H9 (cell line): Measurements from ENCODE around the gene CPD. TPM values are rescaled to one million over a fixed set of nuclear protein-coding genes. Genes with fewer than 3 reads are reported as not detected.
A peak's percentile ranks its signal among the peaks of the same experiment; 100 is the strongest.

Experiments used
- DNase-seq: peaks from one replicate; pipeline ENCODE4 v3.0.0-alpha.2; 2017
- H2AFZ ChIP-seq: one replicate; pipeline ENCODE4 v1.6.1; 2013; ENCODE audit warnings: mild to moderate bottlenecking, low read length, control low read depth, moderate library complexity
- H2AK5ac ChIP-seq: 2 replicates; pipeline ENCODE4 v1.6.1; 2013; ENCODE audit warnings: low read length, control low read depth, mixed read lengths; ENCODE audit not compliant: insufficient read length
- H2BK120ac ChIP-seq: one replicate; pipeline ENCODE4 v1.6.1; 2013; ENCODE audit warnings: low read depth, mild to moderate bottlenecking, low read length, control low read depth, inconsistent platforms; ENCODE audit not compliant: poor library complexity, severe bottlenecking
- H2BK12ac ChIP-seq: 2 replicates; pipeline ENCODE4 v1.6.1; 2013; ENCODE audit warnings: low read length, control low read depth, mixed read lengths, low read depth; ENCODE audit not compliant: insufficient read length
- H2BK15ac ChIP-seq: 2 replicates; pipeline ENCODE4 v1.6.1; 2013; ENCODE audit warnings: low read depth, low read length, control low read depth
- H2BK20ac ChIP-seq: one replicate; pipeline ENCODE4 v1.6.1; 2013; ENCODE audit warnings: low read depth, mild to moderate bottlenecking, low read length, control low read depth, inconsistent platforms; ENCODE audit not compliant: poor library complexity, severe bottlenecking
- H2BK5ac ChIP-seq: 2 replicates; pipeline ENCODE4 v1.6.1; 2013; ENCODE audit warnings: low read length, control low read depth, mixed read lengths; ENCODE audit not compliant: insufficient read length
- H3K14ac ChIP-seq: 2 replicates; pipeline ENCODE4 v1.6.1; 2013; ENCODE audit warnings: low read length, control low read depth; ENCODE audit not compliant: insufficient read depth
- H3K18ac ChIP-seq: 2 replicates; pipeline ENCODE4 v1.6.1; 2013; ENCODE audit warnings: low read depth, mild to moderate bottlenecking, mixed read lengths, low read length, control low read depth; ENCODE audit not compliant: insufficient read length
- H3K23ac ChIP-seq: 2 replicates; pipeline ENCODE4 v1.6.1; 2013; ENCODE audit warnings: low read length, control low read depth, mixed read lengths, low read depth; ENCODE audit not compliant: insufficient read length
- H3K23me2 ChIP-seq: 2 replicates; pipeline ENCODE4 v1.6.1; 2013; ENCODE audit warnings: low read depth, mild to moderate bottlenecking, mixed read lengths, low read length, control low read depth; ENCODE audit not compliant: insufficient read length, poor library complexity, severe bottlenecking
- H3K27ac ChIP-seq: 2 replicates; pipeline ENCODE4 v1.5.1; 2013; ENCODE audit warnings: low read length, control low read depth, mixed read lengths, low read depth; ENCODE audit not compliant: insufficient read length
- H3K27me3 ChIP-seq: 2 replicates; pipeline ENCODE4 v1.6.1; 2013; ENCODE audit warnings: low read length, control low read depth, inconsistent platforms; ENCODE audit not compliant: insufficient read depth
- H3K4ac ChIP-seq: 2 replicates; pipeline ENCODE4 v1.6.1; 2013; ENCODE audit warnings: low read depth, mild to moderate bottlenecking, control low read depth, inconsistent platforms, low read length, moderate library complexity
- H3K4me1 ChIP-seq: 2 replicates; pipeline ENCODE4 v1.6.1; 2013; ENCODE audit warnings: low read length, control low read depth, inconsistent platforms; ENCODE audit not compliant: insufficient read depth
- H3K4me2 ChIP-seq: 2 replicates; pipeline ENCODE4 v1.6.1; 2013; ENCODE audit warnings: low read length, control low read depth, mixed read lengths; ENCODE audit not compliant: insufficient read length, insufficient read depth
- H3K56ac ChIP-seq: 2 replicates; pipeline ENCODE4 v1.6.1; 2013; ENCODE audit warnings: low read depth, mild to moderate bottlenecking, mixed read lengths, low read length, control low read depth; ENCODE audit not compliant: insufficient read length
- H3K79me1 ChIP-seq: 2 replicates; pipeline ENCODE4 v1.6.1; 2013; ENCODE audit warnings: low read depth, mild to moderate bottlenecking, moderate library complexity, low read length, control low read depth, inconsistent platforms; ENCODE audit not compliant: insufficient read depth, poor library complexity, severe bottlenecking
- H3K79me2 ChIP-seq: 2 replicates; pipeline ENCODE4 v1.6.1; 2013; ENCODE audit warnings: low read length, control low read depth, inconsistent platforms; ENCODE audit not compliant: insufficient read depth
- H3K9ac ChIP-seq: 2 replicates; pipeline ENCODE4 v1.6.1; 2013; ENCODE audit warnings: low read length, control low read depth, mixed read lengths; ENCODE audit not compliant: insufficient read length; ENCODE audit errors: extremely low read depth
- H3K9me3 ChIP-seq: one replicate; pipeline ENCODE4 v1.6.1; 2013; ENCODE audit warnings: low read depth, low read length, inconsistent platforms; ENCODE audit not compliant: control insufficient read depth
- H3T11ph ChIP-seq: one replicate; pipeline ENCODE4 v1.6.1; 2013; ENCODE audit warnings: mild to moderate bottlenecking, low read length, control low read depth, inconsistent platforms
- H4K20me1 ChIP-seq: one replicate; pipeline ENCODE4 v1.6.1; 2013; ENCODE audit not compliant: control insufficient read depth, insufficient read length, insufficient read depth
- H4K5ac ChIP-seq: 2 replicates; pipeline ENCODE4 v1.6.1; 2013; ENCODE audit warnings: low read depth, mild to moderate bottlenecking, mixed read lengths, low read length, control low read depth; ENCODE audit not compliant: insufficient read length
- H4K8ac ChIP-seq: replicated peaks from 2 replicates; pipeline ENCODE4 v1.6.1; 2013; ENCODE audit warnings: low read length, control low read depth, mixed read lengths, low read depth; ENCODE audit not compliant: insufficient read length
- H4K91ac ChIP-seq: 2 replicates; pipeline ENCODE4 v1.6.1; 2013; ENCODE audit warnings: low read depth, mild to moderate bottlenecking, moderate library complexity, mixed read lengths, low read length, control low read depth; ENCODE audit not compliant: insufficient read length
- H3K27ac Mint-ChIP-seq, 3 experiments: 2 replicates in 2 of 3; 3 replicates in 1 of 3; pipeline ENCODE4 v1.8.0; 2020 to 2021; ENCODE audit warnings: mixed read lengths in 3 of 3, mild to moderate bottlenecking in 1 of 3, moderate library complexity in 1 of 3
- H3K27me3 Mint-ChIP-seq: 2 replicates; pipeline ENCODE4 v1.8.0; 2021; ENCODE audit warnings: low read depth, mild to moderate bottlenecking, moderate library complexity, mixed read lengths
- H3K36me3 Mint-ChIP-seq, 3 experiments: 2 replicates in 2 of 3; 3 replicates in 1 of 3; pipeline ENCODE4 v1.8.0; 2020 to 2021; ENCODE audit warnings: low read depth in 3 of 3, mixed read lengths in 3 of 3; ENCODE audit not compliant: insufficient read depth in 1 of 3
- H3K4me1 Mint-ChIP-seq, 2 experiments: 2 replicates each; pipeline ENCODE4 v1.8.0; 2020; ENCODE audit warnings: mixed read lengths in 2 of 2
- H3K4me3 Mint-ChIP-seq, 2 experiments: 2 replicates in 1 of 2; 3 replicates in 1 of 2; pipeline ENCODE4 v1.8.0; 2020 to 2021; ENCODE audit warnings: mild to moderate bottlenecking in 2 of 2, mixed read lengths in 2 of 2, moderate library complexity in 1 of 2
- H3K9me3 Mint-ChIP-seq, 2 experiments: 2 replicates in 1 of 2; 3 replicates in 1 of 2; pipeline ENCODE4 v1.8.0; 2020; ENCODE audit warnings: mild to moderate bottlenecking in 2 of 2, mixed read lengths in 2 of 2, moderate library complexity in 1 of 2
- WGBS: extraction: QIAGEN DNeasy Blood & Tissue Kit; methylation state at CpG from one replicate; pipeline ENCODE4 v1.1.7; 2013; ENCODE audit warnings: missing lambda C conversion rate, low lambda C conversion rate, mixed read lengths; ENCODE audit not compliant: insufficient read length; ENCODE audit errors: extremely low coverage; 5-methylcytosine and 5-hydroxymethylcytosine counted together
- total RNA-seq: library from RNA; stranded (reverse); gene quantifications from 2 replicates; pipeline ENCODE4 v1.2.1, GENCODE V29; 2021
- TF ChIP-seq, protein P1 (sequence below): fragments of 200-600 bp; sonication (generic); conservative IDR thresholded peaks from 3 replicates; pipeline ENCODE4 v1.8.0; 2021; ENCODE audit warnings: antibody characterized with exemption, mild to moderate bottlenecking

The CPD gene
- total RNA-seq, 1 experiment from 2014 or later = 47.0 TPM

DNA sequence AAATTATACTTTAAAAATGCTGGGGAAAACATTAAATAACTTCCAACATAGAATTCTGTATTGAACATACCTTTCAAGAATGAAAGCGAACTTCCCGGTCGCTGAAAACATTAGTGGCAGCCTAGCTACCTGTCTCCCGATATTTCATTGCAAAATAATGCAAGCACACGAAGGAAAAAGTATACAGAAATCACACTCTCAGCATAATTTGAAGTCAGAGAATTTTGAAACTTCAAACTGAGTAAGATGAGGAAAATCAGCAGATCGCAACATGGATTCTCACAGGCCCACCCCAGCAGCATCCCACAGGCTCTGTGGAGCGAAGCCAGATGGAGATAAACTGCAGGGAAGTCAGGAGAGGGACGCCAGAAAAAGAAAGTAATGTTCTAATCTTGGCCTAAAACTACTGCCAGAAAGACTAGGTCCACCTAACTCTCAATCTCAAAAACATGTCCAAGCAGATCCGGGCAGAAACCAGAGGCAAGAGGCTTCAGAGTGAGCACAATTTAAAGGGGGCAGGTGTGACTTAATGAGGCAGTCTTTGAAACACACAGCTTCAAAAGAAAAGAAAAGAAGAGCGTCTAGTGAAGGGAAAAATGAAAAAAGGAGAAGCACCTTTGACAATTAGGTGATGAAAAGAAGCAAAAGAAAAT, 93.6 kb downstream of the CPD start:
- Histone ChIP-seq H3K27me3 (no peaks in the 10 kb centered on the region), H3K79me2 (no peaks in the 10 kb centered on the region), H3K4me2 (no peak overlapping the region), H2BK120ac (no peak overlapping the region), H3K4me1 (no peaks in the 10 kb centered on the region), H2BK12ac (no peak overlapping the region), H2AFZ (peak overlapping the region; percentile 45), H3K18ac (no peak overlapping the region), H3K9ac (no peak overlapping the region), H3K14ac (no peak overlapping the region), H4K20me1 (no peaks in the 10 kb centered on the region), H3K27ac (no peak overlapping the region), H2BK15ac (no peak overlapping the region), H4K91ac (no peak overlapping the region), H2AK5ac (no peak overlapping the region), H3K56ac (no peak overlapping the region), H3T11ph (no peak overlapping the region), H3K9me3 (no peaks in the 10 kb centered on the region), H3K23me2 (no peaks in the 10 kb centered on the region), H4K5ac (no peak overlapping the region), H3K79me1 (no peaks in the 10 kb centered on the region), H3K23ac (no peak overlapping the region), H4K8ac (no peak overlapping the region), H2BK20ac (no peak overlapping the region), H3K4ac (no peak overlapping the region), H2BK5ac (no peak overlapping the region)
- no CpG with 5 or more reads among the region's 10 CpGs for WGBS
- Mint-ChIP-seq H3K27ac (no peak overlapping the region), H3K4me3 (no peak overlapping the region), H3K36me3 (peaks cover 0 to 2% (median 2%) of the 10 kb centered on the region in 3 experiments; a peak in 2 of 7 replicates), H3K27me3 (no peaks in the 10 kb centered on the region; the same call in none of the 2 replicates), H3K4me1 (peaks cover 7% of the 10 kb centered on the region in 2 experiments), H3K9me3 (no peaks in the 10 kb centered on the region; a peak in 1 of 5 replicates)
- TF ChIP-seq, protein P1, sequence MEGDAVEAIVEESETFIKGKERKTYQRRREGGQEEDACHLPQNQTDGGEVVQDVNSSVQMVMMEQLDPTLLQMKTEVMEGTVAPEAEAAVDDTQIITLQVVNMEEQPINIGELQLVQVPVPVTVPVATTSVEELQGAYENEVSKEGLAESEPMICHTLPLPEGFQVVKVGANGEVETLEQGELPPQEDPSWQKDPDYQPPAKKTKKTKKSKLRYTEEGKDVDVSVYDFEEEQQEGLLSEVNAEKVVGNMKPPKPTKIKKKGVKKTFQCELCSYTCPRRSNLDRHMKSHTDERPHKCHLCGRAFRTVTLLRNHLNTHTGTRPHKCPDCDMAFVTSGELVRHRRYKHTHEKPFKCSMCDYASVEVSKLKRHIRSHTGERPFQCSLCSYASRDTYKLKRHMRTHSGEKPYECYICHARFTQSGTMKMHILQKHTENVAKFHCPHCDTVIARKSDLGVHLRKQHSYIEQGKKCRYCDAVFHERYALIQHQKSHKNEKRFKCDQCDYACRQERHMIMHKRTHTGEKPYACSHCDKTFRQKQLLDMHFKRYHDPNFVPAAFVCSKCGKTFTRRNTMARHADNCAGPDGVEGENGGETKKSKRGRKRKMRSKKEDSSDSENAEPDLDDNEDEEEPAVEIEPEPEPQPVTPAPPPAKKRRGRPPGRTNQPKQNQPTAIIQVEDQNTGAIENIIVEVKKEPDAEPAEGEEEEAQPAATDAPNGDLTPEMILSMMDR = no peak
- no peak for DNase-seq
